Measurements from ENCODE around the gene MDN1. TPM values are rescaled to one million over a fixed set of nuclear protein-coding genes. Genes with fewer than 3 reads are reported as not detected.

MDN1 gene
- total and polyA plus RNA-seq, 2 of the 13 experiments (the other 11 are each of a cell fraction or from before 2014, with no cell fraction given), result 18.8 to 52.9 TPM

DNA sequence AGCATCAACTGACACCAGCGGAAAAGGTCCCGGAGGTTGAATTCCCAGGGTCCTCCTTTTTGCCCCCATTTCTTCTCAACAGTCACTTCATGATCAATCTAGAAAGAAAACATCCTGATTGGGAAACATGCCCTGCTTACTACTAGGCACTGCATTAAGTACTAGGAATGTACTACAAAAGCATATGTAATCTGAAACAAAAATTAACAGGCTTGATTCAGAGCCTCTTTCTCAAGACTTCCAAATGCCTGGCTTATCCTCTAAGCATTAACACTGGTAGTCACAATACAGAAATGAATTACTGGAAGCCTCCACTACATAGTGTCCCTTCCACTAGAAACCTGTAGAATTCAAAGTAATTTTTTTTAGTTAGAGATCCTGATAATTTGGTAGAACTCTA lies 96.5 kb downstream of the MDN1 start:
- no TSS peak for BruUV-seq (replicated peaks)
- H3K36me3 ChIP-seq (replicated peaks in 1 of 2; ENCODE audit: control insufficient read depth in 1 of 2, insufficient read depth in 2 of 2, low read length in 2 of 2), result peaks cover 25 to 76% of the 10 kb centered on the region in 2 experiments

DNA sequence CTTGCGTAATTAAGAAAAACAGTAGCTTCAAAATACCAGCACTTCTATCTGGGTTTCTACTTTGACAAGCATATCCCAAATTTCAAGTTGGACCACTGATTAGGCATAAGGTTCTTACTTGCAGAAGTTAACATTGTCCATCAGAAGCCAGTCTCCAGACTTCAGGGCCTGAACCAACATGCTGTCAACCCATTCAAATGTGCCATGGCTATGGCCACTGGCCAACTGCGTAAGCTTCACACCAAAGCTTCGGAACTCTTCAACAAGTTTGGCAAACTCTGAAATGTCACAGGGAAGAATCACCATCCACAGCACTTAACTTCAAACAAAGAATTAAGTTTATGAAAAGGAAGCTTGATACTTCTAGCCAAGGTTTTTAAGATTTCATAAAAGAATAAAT lies 103.1 kb downstream of the MDN1 start:
- ATAC-seq, result no peak
- BruUV-seq (replicated peaks), result no TSS peak
- no peak for FAIRE-seq
- Histone ChIP-seq H3K4me2 (ENCODE audit: low read depth, low read length) (no peak overlapping the region), H4K20me1 (ENCODE audit: insufficient read depth, low read length) (no peaks in the 10 kb centered on the region), H3K27me3 (ENCODE audit: control insufficient read depth in 1 of 2, insufficient read depth in 2 of 2, low read length in 2 of 2) (no peaks in the 10 kb centered on the region), H3K9me3 (ENCODE audit: low read length) (no peaks in the 10 kb centered on the region), H3K36me3 (replicated peaks in 1 of 2; ENCODE audit: control insufficient read depth in 1 of 2, insufficient read depth in 2 of 2, low read length in 2 of 2) (peaks cover 28 to 87% of the 10 kb centered on the region in 2 experiments), H3K27ac (ENCODE audit: extremely low read length, insufficient read depth, low read length) (no peak overlapping the region), H2AFZ (ENCODE audit: low read length) (no peak overlapping the region), H3K4me3 (replicated peaks in 1 of 3; ENCODE audit: insufficient read depth in 1 of 3, low read depth in 2 of 3, low read length in 3 of 3) (no peak overlapping the region), H3K4me1 (ENCODE audit: insufficient read depth, low read length) (no peaks in the 10 kb centered on the region), H3K79me2 (ENCODE audit: insufficient read depth, low read length) (no peaks in the 10 kb centered on the region), H3K9ac (ENCODE audit: insufficient read depth, low read depth, low read length) (no peak overlapping the region)
- ChIA-PET POLR2A (no interaction called here), CTCF (ENCODE audit: low intra/inter-chr PET ratio, low total read pairs) (no interaction called here)
- WGBS (ENCODE audit: low lambda C conversion rate), result 100% methylated on average over 3 of the region's 3 CpGs
- TF ChIP-seq ZNF589 (CRISPR knock-in tag; conservative IDR thresholded peaks at IDR 0.05) (no peak), ZNF549 (CRISPR knock-in tag; IDR thresholded peaks at IDR 0.05) (no peak), FIP1L1 (IDR thresholded peaks at IDR 0.05; ENCODE audit: borderline replicate concordance, insufficient read depth, low read depth, low read length) (no peak), NCOA2 (CRISPR knock-in tag; IDR thresholded peaks at IDR 0.05) (no peak), TCF12 (IDR thresholded peaks at IDR 0.05) (no peak), TCF12 (CRISPR knock-in tag; IDR thresholded peaks at IDR 0.05) (no peak), TCF7L2 (IDR thresholded peaks at IDR 0.05; ENCODE audit: low read depth, low read length) (no peak)
- TF ChIP-seq, protein P1, sequence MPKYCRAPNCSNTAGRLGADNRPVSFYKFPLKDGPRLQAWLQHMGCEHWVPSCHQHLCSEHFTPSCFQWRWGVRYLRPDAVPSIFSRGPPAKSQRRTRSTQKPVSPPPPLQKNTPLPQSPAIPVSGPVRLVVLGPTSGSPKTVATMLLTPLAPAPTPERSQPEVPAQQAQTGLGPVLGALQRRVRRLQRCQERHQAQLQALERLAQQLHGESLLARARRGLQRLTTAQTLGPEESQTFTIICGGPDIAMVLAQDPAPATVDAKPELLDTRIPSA (CRISPR knock-in tag; IDR thresholded peaks at IDR 0.05; ENCODE audit: borderline replicate concordance), result no peak
- TF ChIP-seq, protein P2, sequence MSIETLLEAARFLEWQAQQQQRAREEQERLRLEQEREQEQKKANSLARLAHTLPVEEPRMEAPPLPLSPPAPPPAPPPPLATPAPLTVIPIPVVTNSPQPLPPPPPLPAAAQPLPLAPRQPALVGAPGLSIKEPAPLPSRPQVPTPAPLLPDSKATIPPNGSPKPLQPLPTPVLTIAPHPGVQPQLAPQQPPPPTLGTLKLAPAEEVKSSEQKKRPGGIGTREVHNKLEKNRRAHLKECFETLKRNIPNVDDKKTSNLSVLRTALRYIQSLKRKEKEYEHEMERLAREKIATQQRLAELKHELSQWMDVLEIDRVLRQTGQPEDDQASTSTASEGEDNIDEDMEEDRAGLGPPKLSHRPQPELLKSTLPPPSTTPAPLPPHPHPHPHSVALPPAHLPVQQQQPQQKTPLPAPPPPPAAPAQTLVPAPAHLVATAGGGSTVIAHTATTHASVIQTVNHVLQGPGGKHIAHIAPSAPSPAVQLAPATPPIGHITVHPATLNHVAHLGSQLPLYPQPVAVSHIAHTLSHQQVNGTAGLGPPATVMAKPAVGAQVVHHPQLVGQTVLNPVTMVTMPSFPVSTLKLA (IDR thresholded peaks at IDR 0.05), result no peak
- DNase-seq (ENCODE audit: low spot score), result no peak
- intact Hi-C loops (cut with micrococcal nuclease; ENCODE audit: unreplicated experiment), result no loop called here
- in situ Hi-C loops (cut with HindIII; ENCODE audit: extremely low pct_ligation_motif_present, low pct_unique_long_range_greater_than_20kb), result no loop called here

More for the DNA sequence above, 96.5 kb downstream of the MDN1 start:
- no peaks in the 10 kb centered on the region for H3K4me1 ChIP-seq (ENCODE audit: insufficient read depth, low read length)
- no peak for DNase-seq (ENCODE audit: low spot score)
- H3K4me2 ChIP-seq (ENCODE audit: low read depth, low read length), result no peak overlapping the region
- intact Hi-C loops (cut with micrococcal nuclease; ENCODE audit: unreplicated experiment), result no loop called here
- no peaks in the 10 kb centered on the region for H3K9me3 ChIP-seq (ENCODE audit: low read length)
- ChIA-PET POLR2A (no interaction called here), CTCF (ENCODE audit: low intra/inter-chr PET ratio, low total read pairs) (no interaction called here)
- H3K4me3 ChIP-seq (replicated peaks in 1 of 3; ENCODE audit: insufficient read depth in 1 of 3, low read depth in 2 of 3, low read length in 3 of 3), result no peak overlapping the region
- WGBS (ENCODE audit: low lambda C conversion rate), result 96% methylated on average over 2 of the region's 2 CpGs
- no peak for ATAC-seq
- no peaks in the 10 kb centered on the region for H3K27me3 ChIP-seq (ENCODE audit: control insufficient read depth in 1 of 2, insufficient read depth in 2 of 2, low read length in 2 of 2)
- H3K79me2 ChIP-seq (ENCODE audit: insufficient read depth, low read length), result no peaks in the 10 kb centered on the region
- no peak overlapping the region for H3K27ac ChIP-seq (ENCODE audit: extremely low read length, insufficient read depth, low read length)
- in situ Hi-C loops (cut with HindIII; ENCODE audit: extremely low pct_ligation_motif_present, low pct_unique_long_range_greater_than_20kb), result no loop called here
- TF ChIP-seq TP53 (CRISPR knock-in tag; conservative IDR thresholded peaks at IDR 0.05) (no peak), FIP1L1 (IDR thresholded peaks at IDR 0.05; ENCODE audit: borderline replicate concordance, insufficient read depth, low read depth, low read length) (no peak), GFI1 (CRISPR knock-in tag; IDR thresholded peaks at IDR 0.05; ENCODE audit: borderline replicate concordance) (no peak), HNRNPL (IDR thresholded peaks at IDR 0.05; ENCODE audit: low read depth, low read length) (no peak), ZNF317 (CRISPR knock-in tag; IDR thresholded peaks at IDR 0.05) (no peak), NRL (CRISPR knock-in tag; IDR thresholded peaks at IDR 0.05; ENCODE audit: borderline replicate concordance) (no peak), ZNF768 (CRISPR knock-in tag; IDR thresholded peaks at IDR 0.05) (no peak)
- TF ChIP-seq, protein P3, sequence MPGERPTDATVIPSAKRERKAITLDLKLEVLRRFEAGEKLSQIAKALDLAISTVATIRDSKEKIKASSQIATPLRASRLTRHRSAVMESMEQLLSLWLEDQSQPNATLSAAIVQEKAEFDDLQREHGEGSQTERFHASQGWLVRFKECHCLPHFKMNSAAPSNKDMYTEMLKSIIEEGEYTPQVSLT (CRISPR knock-in tag; IDR thresholded peaks at IDR 0.05; ENCODE audit: borderline replicate concordance, low read depth), result no peak
- TF ChIP-seq, protein P4, sequence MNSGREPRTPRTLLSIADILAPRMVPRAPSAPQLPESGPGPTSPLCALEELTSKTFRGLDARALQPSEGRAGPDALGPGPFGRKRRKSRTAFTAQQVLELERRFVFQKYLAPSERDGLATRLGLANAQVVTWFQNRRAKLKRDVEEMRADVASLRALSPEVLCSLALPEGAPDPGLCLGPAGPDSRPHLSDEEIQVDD (CRISPR knock-in tag; IDR thresholded peaks at IDR 0.05; ENCODE audit: borderline replicate concordance), result no peak
- no peaks in the 10 kb centered on the region for H4K20me1 ChIP-seq (ENCODE audit: insufficient read depth, low read length)
- H2AFZ ChIP-seq (ENCODE audit: low read length), result no peak overlapping the region
- H3K9ac ChIP-seq (ENCODE audit: insufficient read depth, low read depth, low read length), result no peak overlapping the region
- FAIRE-seq, result no peak

All from HepG2 (cell line).